Activated gamma-delta T cell (primary cell): ENCODE results near the gene CREB3L4.
A peak's percentile ranks its signal among the peaks of the same experiment; 100 is the strongest.
"Not testable (repeated sequence)": the region's sequence is repeated elsewhere in the genome, so short reads cannot be mapped to it uniquely, and the experiment has no call there.

Experiments
- DNase-seq: peaks from one replicate; lab custom pipeline; 2025; lab: John Stamatoyannopoulos, UW

The CREB3L4 gene

DNA sequence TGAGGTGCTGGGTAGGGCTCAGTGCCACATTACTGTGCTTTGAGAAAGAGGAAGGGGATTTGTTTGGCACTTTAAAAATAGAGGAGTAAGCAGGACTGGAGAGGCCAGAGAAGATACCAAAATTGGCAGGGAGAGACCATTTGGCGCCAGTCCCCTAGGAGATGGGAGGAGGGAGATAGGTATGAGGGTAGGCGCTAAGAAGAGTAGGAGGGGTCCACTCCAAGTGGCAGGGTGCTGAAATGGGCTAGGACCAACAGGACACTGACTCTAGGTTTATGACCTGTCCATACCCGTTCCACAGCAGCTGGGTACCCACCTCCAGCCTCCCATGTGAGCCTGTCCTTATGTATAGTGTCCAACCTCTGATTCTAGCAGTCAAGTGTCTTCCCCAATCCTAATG lies 8.2 kb upstream of the CREB3L4 start:
- no peak for DNase-seq

DNA sequence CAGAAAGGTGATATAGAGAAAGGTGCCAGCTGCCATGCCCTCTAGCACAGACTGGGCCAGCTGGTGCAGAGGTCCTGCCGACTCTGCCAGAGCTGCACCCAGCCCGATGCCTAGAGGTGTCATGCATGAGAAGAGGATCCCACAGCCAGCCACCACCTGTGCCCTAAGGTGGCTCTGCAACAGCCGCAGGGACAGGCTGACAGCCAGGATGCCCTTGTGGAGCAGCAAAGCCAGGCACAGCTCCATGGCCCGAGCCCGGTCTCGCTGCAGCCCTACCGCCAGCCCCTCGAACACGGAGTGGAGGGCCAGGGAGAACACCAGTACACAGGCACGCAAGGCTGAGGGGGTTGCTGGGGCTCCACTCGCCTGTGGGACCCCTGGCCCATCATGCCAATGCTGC lies 7.5 kb upstream of the CREB3L4 start:
- no peak for DNase-seq

DNA sequence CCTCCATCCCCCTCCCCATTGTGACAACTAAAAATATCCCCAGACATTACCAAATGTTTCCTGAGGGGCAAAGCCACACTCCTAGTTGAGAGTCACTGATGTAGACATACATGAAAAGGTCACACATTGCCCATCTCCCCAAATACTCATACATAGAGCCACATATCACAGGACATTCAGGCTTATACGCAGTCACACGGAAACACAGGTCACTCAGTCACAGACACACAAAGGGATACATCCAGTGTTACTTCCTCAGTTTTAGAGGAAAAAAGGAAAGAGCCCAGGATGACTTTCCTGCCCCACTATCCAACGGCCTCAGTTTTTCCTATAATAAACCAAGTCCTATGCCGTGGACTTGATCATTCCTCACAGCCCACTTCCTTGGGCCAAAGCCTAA lies 6.3 kb upstream of the CREB3L4 start:
- DNase-seq: no peak

DNA sequence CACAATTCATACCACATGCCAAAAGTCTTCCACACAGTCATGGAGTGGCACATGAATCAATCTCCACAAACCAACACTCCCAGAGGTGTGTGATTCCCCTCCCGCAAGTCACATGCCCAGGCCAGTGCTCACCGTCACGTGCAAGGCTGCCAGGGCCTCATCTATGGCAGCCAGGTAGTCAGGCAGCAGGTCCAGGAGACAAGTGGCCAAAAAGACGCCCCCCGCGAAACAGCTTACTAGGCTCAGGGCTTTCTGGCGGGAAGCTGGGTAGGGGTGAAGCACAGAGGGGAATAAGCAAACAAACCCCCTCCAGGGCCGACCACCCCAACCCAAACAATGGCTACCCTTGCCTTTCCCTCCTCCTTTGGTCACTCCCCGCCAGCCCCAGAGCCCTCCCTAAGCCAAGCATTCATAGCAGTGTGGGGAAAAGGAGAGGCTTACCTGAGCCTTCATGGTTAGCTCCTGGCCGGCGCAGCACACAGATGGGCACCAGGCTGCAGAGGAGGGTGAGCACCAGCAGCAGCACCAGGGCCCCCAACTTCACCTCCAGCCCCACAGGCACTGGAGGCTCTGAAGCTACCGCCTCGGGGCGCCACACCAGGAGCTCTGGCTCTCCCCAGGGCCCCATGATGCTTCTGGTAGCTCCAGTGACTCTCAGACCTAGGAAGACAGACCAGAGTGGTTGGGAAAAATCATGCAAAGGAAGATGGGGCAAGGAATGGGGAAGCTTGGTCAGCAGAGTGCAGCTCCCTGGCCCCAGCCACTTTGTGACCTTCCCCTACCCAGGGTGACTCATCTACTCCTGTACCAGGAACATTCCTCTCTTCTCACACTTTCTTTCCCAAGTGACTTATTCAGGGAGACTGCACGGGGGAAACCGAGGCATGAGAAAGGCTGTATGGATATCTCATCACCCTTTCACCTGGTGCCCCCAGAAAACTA lies 5.3 kb upstream of the CREB3L4 start:
- DNase-seq: no peak

DNA sequence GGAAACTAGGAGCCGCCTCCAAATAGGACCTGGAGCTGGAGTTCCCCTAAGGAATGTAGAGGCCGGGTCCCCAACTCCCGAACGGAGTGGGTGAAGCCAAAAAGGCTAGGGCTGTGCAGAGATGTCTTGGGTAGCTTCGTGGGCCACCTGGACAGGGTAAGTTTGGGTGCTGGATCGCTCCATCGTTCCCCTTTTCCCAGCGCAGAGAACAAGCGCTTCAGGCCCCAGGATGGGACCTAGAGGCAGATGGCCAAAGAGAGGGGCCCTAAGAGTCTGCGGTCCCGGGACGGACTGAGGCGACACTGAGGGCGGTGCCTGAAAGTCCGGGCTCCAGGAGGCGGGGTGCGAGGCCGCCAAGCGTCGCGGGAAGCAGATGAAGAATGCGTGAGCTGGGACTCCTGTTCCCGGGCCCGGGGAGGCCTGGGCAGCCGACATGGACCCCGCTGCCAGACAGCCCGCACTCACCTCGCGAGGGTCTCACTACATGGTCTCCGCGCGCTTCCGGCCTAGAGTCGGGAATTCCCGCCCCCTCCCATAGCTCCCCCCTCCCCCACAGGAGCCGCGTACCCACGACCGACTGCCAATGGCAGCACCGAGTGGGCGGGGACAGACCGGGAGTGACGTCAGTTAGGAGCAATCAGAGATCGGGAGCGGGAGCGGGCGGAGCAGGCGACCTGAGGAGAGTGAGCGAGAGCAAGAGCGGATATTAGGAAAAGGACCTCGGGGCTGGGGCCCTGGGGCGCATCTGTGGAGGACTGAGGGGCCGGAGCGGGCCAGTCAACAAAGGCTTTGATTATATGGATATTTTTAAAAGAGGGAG lies 4.5 kb upstream of the CREB3L4 start, which contains the start of gene SLC39A1:
Gene SLC39A1, minus strand, starts transcription at position 508 of the 820 bp plus-strand sequence. CDS start 822 bp downstream, outside the sequence.
- peak; percentile 75 for DNase-seq

DNA sequence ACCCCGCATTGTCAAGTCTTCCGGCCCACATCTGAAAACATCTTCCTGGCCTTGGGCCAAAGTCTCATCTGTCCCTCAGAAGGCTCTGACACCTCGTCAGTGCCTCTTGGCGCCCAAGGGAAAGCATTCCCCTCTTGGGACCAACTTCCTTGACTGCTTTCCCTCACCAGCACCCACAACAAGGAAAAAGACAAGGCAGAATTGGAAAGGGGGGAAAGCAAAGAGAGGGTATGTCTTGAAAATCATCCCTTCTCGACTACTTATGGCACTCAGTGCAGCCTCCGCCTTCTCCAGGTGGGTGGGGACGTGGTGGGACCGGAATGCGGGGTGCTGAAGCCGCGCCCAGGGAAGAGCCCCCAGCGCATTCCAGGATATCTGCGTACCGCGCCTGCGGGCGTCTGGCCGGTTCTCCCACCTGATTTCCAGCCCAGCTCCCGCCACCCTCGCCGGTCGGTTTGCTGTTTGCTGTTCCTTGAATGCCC lies 3.8 kb upstream of the CREB3L4 start:
- DNase-seq: no peak

DNA sequence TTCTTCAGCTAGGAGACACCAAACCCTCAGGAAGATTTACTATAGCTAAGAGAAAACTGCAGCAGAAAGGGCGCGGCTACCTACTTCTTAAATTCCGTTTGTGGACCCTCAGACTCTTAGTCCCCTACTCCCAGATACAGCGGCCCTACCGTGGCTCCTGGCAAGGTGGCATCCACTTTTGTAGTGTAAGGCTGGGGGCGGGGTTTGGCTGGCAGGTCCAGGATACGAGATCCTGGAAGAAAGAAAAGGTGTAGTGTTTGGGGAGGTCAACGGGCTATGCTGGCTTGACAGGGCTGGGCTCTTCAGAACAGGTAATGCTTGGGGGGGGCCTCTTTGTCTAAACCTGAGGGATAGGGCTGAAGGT lies 280 bp downstream of the CREB3L4 start:
- DNase-seq: no peak

DNA sequence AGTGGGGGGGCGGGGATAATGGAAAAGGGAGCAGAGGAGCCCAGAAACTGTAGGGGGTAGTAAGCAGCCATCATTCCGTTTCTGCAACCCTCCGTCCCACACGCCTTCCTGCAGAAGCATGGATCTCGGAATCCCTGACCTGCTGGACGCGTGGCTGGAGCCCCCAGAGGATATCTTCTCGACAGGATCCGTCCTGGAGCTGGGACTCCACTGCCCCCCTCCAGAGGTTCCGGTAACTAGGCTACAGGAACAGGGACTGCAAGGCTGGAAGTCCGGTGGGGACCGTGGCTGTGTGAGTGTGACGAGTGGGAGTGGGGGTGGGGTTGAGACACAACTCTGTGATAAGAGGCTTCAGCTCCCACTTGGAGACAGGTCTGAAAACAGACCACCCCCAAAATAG lies 706 bp downstream of the CREB3L4 start:
- no peak for DNase-seq

DNA sequence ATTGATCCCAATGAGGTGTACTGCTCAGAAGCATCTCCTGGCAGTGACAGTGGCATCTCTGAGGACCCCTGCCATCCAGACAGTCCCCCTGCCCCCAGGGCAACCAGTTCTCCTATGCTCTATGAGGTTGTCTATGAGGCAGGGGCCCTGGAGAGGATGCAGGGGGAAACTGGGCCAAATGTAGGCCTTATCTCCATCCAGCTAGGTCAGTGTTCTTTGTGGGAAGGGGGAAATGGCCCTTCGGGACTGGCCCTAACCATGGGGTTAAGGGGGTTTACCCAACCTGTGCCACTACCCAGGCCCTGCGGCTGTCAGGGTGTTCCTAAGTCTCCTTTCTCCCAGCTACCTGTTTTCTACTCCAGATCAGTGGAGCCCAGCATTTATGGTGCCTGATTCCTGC lies 1.3 kb downstream of the CREB3L4 start:
- no peak for DNase-seq

DNA sequence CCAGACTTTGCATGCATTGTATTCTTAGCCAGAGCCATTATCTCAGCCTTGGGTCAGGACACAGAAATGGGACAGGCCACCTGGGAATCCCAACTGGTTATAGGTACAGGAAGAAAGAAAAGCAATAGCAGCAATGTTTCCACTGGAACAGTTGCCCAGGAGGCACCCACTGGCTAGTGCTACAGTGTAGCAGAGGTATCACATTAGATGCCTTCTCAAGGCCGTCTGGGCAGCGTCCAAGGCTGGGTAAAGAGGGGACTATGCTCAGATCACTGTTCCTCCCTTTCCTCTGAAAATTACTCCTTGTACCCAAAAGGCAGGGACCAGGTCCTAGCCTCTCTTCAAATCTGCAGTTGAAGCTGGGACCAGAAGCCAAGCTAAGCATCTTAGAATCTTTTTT lies 2.6 kb downstream of the CREB3L4 start:
- no peak for DNase-seq

DNA sequence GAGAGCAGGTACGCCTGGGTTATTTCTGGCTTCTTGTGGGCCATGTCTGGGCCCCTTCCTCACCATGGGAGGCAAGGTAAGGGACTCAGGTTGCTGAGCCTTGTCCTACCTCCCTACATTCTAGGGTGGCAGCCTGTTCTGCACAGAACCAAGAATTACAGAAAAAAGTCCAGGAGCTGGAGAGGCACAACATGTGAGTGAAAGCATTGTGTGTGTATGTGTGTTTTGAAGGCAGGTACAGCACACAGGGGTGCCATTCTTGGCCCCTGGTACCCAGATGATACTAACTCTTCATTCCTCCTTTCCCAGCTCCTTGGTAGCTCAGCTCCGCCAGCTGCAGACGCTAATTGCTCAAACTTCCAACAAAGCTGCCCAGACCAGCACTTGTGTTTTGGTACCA lies 5.4 kb downstream of the CREB3L4 start:
- DNase-seq: no peak

DNA sequence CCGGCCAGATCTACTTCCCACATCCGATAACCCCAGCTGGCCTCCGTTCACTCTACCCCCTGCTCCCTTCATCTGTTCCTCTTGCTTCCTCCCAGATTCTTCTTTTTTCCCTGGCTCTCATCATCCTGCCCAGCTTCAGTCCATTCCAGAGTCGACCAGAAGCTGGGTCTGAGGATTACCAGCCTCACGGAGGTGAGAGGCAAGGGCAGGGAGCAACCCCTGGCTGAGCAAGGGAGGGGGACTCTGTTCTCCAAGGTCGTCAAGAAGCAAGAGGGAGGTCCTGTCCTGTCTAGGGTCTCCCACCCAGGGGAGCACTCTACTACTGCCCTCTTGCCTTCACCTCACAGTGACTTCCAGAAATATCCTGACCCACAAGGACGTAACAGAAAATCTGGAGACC lies 5.8 kb downstream of the CREB3L4 start:
- DNase-seq: no peak

DNA sequence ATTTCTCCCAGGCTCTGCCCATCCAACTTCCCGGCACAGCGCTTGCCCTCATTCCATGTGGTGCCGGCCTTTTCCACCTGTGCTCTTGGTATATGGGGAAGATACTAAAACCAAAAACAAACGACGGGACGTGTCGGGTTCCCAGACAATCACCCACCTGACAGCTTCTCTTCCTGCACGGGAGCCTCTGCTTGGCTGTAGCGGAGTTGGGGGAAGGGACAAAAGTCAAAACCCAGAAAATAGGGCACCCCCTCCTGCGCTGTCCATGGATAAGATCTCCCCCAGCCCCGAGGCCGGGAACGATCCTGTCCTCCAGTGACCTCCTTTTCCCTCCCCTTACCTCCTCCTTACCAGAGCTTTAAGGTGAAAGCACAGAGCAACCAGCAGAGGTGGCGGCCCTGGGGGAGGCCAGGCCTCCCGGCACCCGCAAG lies 9.1 kb downstream of the CREB3L4 start:
- DNase-seq: no peak

DNA sequence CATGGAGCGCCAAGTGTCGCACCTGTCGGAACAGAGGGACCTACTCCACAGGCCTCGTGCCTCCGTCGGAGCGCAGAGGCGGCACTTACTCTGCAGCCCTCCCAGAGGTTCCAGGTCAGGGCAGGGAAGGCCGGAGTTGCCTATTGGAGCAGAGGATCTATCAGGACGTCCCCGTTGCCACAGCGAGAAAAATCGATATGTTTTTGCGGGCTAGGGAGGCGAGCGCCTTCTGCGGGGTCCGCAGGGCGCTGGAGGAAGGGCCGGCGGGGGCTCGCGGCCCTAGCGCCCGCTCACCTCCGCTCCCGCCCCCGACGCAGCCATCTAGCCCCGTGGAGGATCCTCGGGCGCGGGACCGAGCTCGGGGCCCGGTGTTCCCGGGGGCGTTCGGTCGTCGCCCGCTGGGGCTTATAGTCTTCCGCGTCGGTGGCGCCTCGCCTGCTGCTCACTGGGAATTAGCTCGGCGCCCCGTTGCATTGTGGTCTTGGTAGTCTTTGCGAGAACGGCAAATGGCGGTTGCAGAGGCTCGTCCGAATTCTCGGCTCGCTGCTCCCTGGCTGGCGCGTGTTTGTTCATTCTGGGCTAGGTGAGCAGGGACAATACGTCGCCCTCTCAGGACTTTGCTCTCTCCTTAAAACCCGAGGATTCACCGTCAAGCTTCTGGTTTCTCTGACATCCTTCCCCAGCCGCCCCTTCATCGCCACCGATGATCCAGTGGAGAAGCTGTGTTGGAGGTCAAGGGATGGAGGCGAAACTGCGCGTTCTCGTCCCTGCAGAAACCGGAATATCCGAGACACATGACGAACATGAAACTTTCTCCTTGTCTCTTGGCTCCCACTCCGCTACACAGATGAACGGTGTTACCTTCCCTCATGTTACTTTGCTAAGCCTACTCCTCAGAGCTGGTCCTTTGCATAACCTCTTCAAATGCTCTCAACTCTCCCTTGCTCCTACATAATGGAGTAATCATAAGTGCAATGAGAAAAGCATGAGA lies 9.8 kb downstream of the CREB3L4 start, which contains the start of gene JTB:
Gene JTB, minus strand, starts transcription at position 425 of the 991 bp plus-strand sequence. Its CDS starts 422 bp downstream, at position 3.
- peak; percentile 43 for DNase-seq

DNA sequence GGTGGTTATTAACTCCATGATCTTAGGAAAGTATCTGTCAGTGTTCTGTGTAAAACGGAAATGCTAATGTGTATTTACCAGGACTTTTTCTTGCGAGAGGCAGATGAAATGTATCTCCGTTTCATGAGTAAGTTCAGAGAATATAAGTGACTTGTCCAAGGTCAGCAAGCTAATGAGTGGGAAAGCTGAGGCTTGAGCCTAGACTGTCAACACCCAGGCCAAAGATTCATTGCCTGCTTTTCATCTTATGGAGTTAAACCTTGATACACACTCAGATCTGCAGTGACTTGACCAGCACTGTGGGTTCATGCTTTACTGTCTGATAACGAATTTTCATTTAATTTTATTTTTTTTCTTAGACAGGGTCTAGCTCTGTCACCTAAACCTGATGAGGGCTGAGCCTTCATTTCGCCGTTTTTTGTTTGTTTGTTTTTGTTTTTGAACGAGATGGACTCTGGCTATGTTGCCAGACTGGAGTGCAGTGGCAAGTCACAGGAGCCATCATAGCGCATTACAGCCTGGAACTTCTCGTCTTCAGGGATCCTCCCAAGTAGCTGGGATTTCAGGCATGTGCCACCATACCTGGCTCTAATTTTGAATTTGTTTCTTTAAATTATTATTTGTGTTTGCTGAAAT lies 10.7 kb downstream of the CREB3L4 start:
- no peak for DNase-seq

DNA sequence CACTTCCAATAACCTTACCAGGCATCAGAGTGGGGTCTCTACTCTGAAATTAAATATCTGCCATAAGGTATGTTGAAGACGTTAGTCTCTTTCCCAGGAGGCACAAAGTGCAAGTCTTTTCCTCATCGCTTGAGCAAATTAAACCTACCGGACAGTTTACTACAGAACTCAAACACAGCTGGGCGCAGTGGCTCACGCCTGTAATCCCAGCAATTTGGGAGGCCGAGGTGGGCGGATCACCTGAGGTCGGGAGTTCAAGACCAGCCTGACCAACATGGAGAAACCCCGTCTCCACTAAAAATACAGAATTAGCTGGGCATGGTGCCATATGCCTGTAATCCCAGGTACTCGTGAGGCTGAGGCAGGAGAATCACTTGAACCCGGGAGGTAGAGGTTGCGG lies 11.4 kb downstream of the CREB3L4 start:
- DNase-seq: not testable (repeated sequence)

DNA sequence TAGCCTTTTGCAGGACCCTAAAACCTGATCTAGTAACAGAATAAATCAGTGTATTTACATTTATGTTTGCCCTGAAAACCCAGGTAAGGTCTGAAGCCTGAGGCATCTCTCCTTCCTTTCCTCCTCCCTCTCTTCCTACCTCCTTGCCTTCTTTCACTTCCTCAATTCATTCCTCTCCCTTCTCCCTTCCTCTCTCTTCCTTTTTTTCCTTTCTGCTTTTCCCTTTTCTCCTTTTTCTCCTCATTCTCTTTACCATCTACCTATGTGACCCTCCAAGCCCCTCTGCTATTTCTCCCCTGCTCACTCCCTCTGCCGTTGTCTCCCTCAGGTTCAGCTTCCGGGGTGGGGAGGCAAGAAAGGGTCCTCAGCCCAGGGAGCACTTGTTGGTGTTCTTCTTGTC lies 14.0 kb downstream of the CREB3L4 start:
- DNase-seq: not testable (repeated sequence)

DNA sequence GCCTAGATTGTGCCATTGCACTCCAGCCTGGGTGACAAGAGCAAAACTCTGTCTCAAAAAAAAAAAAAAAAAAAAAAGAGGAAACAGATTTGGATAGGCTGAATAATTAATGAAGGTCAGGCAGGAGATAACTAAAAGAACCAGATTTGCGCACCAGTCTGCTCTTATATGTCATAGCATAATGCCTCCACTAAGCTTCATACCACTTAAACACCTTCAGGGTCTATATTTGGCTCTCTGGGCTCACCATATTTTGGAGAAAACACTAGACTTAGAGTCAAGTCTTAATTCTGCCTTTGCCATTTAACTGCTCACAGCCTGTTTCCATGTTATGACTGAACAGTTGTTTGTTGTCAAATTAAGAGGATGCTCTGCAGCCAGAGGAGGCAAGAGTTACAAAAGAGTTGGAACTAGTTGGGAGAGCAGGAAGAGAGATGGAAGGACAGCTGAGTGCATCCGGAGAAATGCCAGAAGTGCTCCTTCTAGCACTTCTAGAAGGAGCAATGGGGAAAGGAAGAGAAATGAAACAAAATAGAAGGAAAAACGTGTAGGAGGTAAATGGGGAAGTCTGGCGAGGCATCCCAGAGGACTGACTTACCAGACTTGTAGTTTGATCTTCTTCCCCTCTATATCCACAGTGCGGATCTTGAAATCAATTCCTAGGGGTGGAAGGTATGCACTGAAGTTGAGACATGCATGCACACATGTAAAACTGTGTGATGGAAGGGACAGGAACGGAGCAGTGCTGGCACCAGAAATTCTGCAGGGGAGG lies 16.6 kb downstream of the CREB3L4 start:
- DNase-seq: no peak

DNA sequence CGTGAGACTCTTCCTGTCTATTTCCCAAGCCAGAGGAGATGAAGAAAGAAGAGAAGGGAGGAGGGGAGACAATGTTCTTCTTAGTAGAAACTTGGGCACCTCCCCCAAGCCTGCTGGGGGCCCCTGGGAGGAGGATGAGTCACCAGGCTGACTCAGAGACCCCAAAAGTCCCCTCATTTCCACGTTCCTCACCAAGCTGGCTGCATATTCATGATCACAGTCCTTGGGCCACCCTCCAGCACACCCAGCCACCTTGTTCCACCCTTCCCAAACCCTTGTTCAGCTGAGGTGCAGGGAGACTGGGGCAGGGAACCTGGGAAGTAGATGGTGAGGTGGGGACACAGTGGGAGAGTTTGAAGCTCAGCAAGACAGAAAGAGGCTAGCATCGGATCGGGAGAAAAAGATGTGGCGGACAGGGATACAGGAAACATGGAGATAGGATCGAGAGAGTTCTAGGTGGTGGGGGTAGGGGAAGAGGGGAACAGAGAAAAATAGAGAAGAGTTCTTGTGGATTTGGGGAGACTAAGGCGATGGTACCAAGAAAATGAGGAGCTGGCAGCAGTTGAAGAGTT lies 17.7 kb downstream of the CREB3L4 start:
- no peak for DNase-seq
